GM12878 (cell line): ENCODE data around the gene NFAM1. TPM values are rescaled to one million over a fixed set of nuclear protein-coding genes. Genes with fewer than 3 reads are reported as not detected.

Experiments
- ATAC-seq: fragments of 200-7000 bp; cut with Tn5 transposase; 3 replicates; pipeline ENCODE4 v1.9.1; 2020; ENCODE audit warnings: mild to moderate bottlenecking, moderate library complexity
- BruUV-seq: library from RNA; stranded (reverse); fragments of 400-500 nt; replicated peaks from 2 replicates; lab custom pipeline; 2021; lab: Mats Ljungman, UMichigan
- CTCF ChIA-PET: fragments of 300-600 bp; sonication (Branson Sonifier 250); formaldehyde crosslinking; extraction: SDS; loops from one replicate; lab custom pipeline; 2021; ENCODE audit warnings: inconsistent platforms; lab: Yijun Ruan, JAX
- POLR2A ChIA-PET: fragments of 350-600 bp; formaldehyde crosslinking; extraction: SDS; loops from one replicate; lab custom pipeline; 2021; ENCODE audit warnings: inconsistent platforms; lab: Charles Lee
- RAD21 ChIA-PET: fragments of 300-600 bp; sonication (Branson Sonifier 250); formaldehyde crosslinking; loops from one replicate; lab custom pipeline; 2023; ENCODE audit warnings: antibody characterized with exemption; ENCODE audit not compliant: unreplicated experiment; lab: Charles Lee
- SMC1A ChIA-PET: fragments of 300-600 bp; sonication (Branson Sonifier 250); formaldehyde crosslinking; loops from one replicate; lab custom pipeline; 2023; ENCODE audit not compliant: unreplicated experiment, uncharacterized antibody; lab: Charles Lee
- DNase-seq: peaks from one replicate; pipeline ENCODE4 v3.0.0-alpha.2; 2011; ENCODE audit warnings: low read depth, low spot score
- FAIRE-seq: peaks from 3 replicates; lab custom pipeline; 2011; peaks lifted over from hg19 to GRCh38; lab: Jason Lieb, UNC
- H2AFZ ChIP-seq: 2 replicates; pipeline ENCODE4 v1.6.0; 2011; ENCODE audit warnings: low read depth, low read length, control low read depth; ENCODE audit not compliant: control insufficient read depth
- H3K27ac ChIP-seq: 2 replicates; pipeline ENCODE4 v1.5.1; 2011; ENCODE audit warnings: control low read depth; ENCODE audit not compliant: control insufficient read depth, insufficient read depth
- H3K27me3 ChIP-seq, 2 experiments: replicated peaks in 1 of 2; 2 replicates each; pipeline versions ENCODE4 v1.6.0 to v1.6.1; 2011; ENCODE audit warnings: low read length in 1 of 2; ENCODE audit not compliant: control insufficient read depth in 2 of 2, insufficient read depth in 2 of 2
- H3K36me3 ChIP-seq, 2 experiments: 2 replicates each; pipeline ENCODE4 v1.5.1; 2011; ENCODE audit warnings: low read length in 1 of 2; ENCODE audit not compliant: control insufficient read depth in 2 of 2, insufficient read depth in 2 of 2
- H3K4me1 ChIP-seq: 2 replicates; pipeline ENCODE4 v1.6.1; 2011; ENCODE audit warnings: mild to moderate bottlenecking, low read length, moderate library complexity, mixed read lengths; ENCODE audit not compliant: control insufficient read depth, insufficient read depth
- H3K4me2 ChIP-seq: 2 replicates; pipeline ENCODE4 v1.6.0; 2011; ENCODE audit warnings: control low read depth; ENCODE audit not compliant: control insufficient read depth, insufficient read depth
- H3K4me3 ChIP-seq: fragments of 200-600 bp; sonication (generic); 2 replicates; pipeline ENCODE4 v1.5.1; 2016
- H3K79me2 ChIP-seq: 2 replicates; pipeline ENCODE4 v1.6.0; 2011; ENCODE audit warnings: low read length; ENCODE audit not compliant: control insufficient read depth, insufficient read depth
- H3K9ac ChIP-seq: 2 replicates; pipeline ENCODE4 v1.8.0; 2011; ENCODE audit warnings: low read length, control low read depth, mixed read lengths; ENCODE audit not compliant: control insufficient read depth, insufficient read depth
- H3K9me3 ChIP-seq: replicated peaks from 3 replicates; pipeline ENCODE4 v1.5.1; 2011; ENCODE audit warnings: mild to moderate bottlenecking, low read length; ENCODE audit not compliant: control insufficient read depth, insufficient read depth
- H4K20me1 ChIP-seq: 2 replicates; pipeline ENCODE4 v1.6.0; 2011; ENCODE audit not compliant: control insufficient read depth, insufficient read depth
- BMI1 ChIP-seq: fragments of 450-650 bp; IDR thresholded peaks from 2 replicates; pipeline ENCODE4 v1.6.1; 2016; ENCODE audit warnings: mild to moderate bottlenecking, moderate library complexity, borderline replicate concordance
- IKZF2 ChIP-seq, 2 experiments: fragments of 450-650 bp; IDR thresholded peaks; 2 replicates each; pipeline ENCODE4 v1.6.1; 2017; ENCODE audit warnings: mild to moderate bottlenecking in 2 of 2, moderate library complexity in 2 of 2
- RCOR1 ChIP-seq: conservative IDR thresholded peaks from 2 replicates; pipeline ENCODE4 v1.6.1; 2012; ENCODE audit warnings: low read depth, low read length, improper control_type of control experiment
- YY1 ChIP-seq: IDR thresholded peaks from 2 replicates; pipeline ENCODE4 v1.6.1; 2011; ENCODE audit warnings: low read depth, mild to moderate bottlenecking, low read length
- WGBS: methylation state at CpG from one replicate; pipeline ENCODE4 v1.1.6; 2016; ENCODE audit warnings: low lambda C conversion rate; ENCODE audit not compliant: insufficient replicate concordance, insufficient coverage; ENCODE audit errors: missing lambda C conversion rate; 5-methylcytosine and 5-hydroxymethylcytosine counted together
- in situ Hi-C: fragments of 300-500 bp; cut with MboI; formaldehyde crosslinking; loops from 9 replicates; pipeline ENCODE4 v1.14.3; 2018; ENCODE audit warnings: mixed read lengths
- intact Hi-C: fragments of 100-400 bp; cut with micrococcal nuclease; formaldehyde crosslinking; loops from one replicate; pipeline ENCODE4 v1.14.2; 2022; ENCODE audit not compliant: unreplicated experiment
- polyA plus RNA-seq, 11 experiments: library from polyadenylated mRNA; depleted of rRNA in 4 of 11; unstranded in 6 of 11; stranded (reverse) in 5 of 11; fragments of >200 nt; fragmentation: Nextera tagmentation in 4 of 11; fragmentation: Illumina TruSeq in 1 of 11; extraction: Ambion mirVana in 4 of 11; extraction: Trizol in 1 of 11; gene quantifications; 1 replicate in 1 of 11; 2 replicates in 10 of 11; pipeline versions ENCODE4 v1.2.1 to v1.2.3, GENCODE V29; 2011 to 2016; ENCODE audit warnings: inconsistent platforms in 2 of 11, missing spikeins in 2 of 11, low read depth in 1 of 11
- total RNA-seq, 4 experiments: library from RNA; depleted of rRNA in 3 of 4; stranded (reverse); fragments of >200 nt in 3 of 4; fragmentation: Illumina TruSeq in 1 of 4; extraction: Trizol in 1 of 4; gene quantifications; 2 replicates each; pipeline versions ENCODE4 v1.2.1 to v1.2.3, GENCODE V29; 2013 to 2021
- TF ChIP-seq, protein P1 (sequence below): fragments of 450-650 bp; IDR thresholded peaks from 2 replicates; pipeline ENCODE4 v1.6.1; 2018; ENCODE audit warnings: borderline replicate concordance, mild to moderate bottlenecking; ENCODE audit not compliant: partially characterized antibody

Gene NFAM1
- total and polyA plus RNA-seq, 10 of the 15 experiments (the other 5 are each of a cell fraction or from before 2014, with no cell fraction given) = 0.13 to 1.3 (median 0.24) TPM; not detected in 3

DNA sequence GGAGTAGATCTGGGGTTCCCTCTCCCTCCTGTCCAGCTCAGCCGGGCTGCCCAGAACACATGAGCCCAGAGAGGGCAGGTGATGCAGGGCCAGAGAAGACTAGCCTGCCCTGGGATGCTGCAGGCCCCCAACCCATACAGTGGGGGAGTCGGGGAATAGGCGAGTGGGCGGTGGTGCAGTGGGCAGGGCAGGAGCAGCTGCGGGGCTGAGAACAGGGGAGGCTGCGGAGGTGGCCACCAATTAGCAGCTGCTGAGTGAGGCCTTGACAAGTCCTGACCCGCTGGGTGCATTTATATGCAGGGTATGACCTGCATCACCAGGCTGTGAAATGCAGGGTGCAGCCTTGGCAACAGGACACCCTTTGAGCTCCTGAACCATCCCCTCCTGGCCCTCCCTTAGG, 43.1 kb downstream of the NFAM1 start:
- H3K9me3 ChIP-seq = no peaks in the 10 kb centered on the region
- no peaks in the 10 kb centered on the region for H3K79me2 ChIP-seq
- no peak for DNase-seq
- FAIRE-seq = no peak
- intact Hi-C loops (no loop called here), in situ Hi-C loops (no loop called here)
- no peak overlapping the region for H3K4me3 ChIP-seq
- H3K4me1 ChIP-seq = no peaks in the 10 kb centered on the region
- no peaks in the 10 kb centered on the region for H3K36me3 ChIP-seq
- no peak for TF ChIP-seq RCOR1
- TF ChIP-seq YY1 = no peak
- TF ChIP-seq IKZF2 (IDR thresholded peaks at IDR 0.05) = no peak
- H4K20me1 ChIP-seq = no peaks in the 10 kb centered on the region; the same call in 1 of the 2 replicates
- no peak overlapping the region for H3K4me2 ChIP-seq
- H3K27me3 ChIP-seq = no peaks in the 10 kb centered on the region; a peak in 1 of 4 replicates
- BruUV-seq = no TSS peak
- ChIA-PET POLR2A (no interaction called here), CTCF (no interaction called here), RAD21 (no interaction called here), SMC1A (no interaction called here)
- no peak overlapping the region for H2AFZ ChIP-seq
- 34% methylated on average over 7 of the region's 7 CpGs for WGBS
- H3K27ac ChIP-seq = no peak overlapping the region
- H3K9ac ChIP-seq = no peak overlapping the region
- ATAC-seq = no peak; the same call in 2 of the 3 replicates

DNA sequence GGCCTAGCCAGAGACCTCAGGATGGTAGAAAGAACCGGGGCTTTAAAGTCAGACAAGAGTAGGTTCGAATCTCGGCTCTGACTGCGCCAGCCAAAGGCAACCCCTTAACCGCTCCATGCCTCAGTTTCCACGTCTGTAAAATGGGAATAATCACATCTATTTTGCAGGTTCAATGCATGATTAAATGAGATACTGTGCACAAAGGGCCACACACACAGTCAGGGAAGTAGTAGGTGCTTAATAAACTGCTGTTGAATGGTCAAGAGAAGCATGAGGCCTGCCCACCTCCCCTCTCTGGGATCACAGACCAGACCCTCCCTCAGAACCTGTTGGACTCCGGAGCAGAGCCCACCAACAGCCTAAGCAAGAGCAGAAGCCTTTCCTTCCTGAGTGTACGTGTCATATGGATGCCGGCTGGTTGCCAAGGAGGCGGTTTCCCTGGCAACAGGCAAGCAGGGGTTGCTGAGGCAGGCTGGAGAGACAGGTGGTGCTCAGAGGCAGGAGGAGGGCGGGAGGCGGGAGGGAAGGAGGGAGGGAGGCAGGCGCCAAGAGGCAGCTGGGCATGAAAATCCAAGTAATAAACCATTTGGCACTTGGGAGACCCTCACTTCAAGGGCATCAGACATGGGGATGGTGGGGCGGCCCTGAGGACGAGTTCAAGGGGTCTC, 43.9 kb downstream of the NFAM1 start:
- intact Hi-C loops (no loop called here), in situ Hi-C loops (no loop called here)
- Histone ChIP-seq H3K27ac (no peak overlapping the region), H3K4me3 (no peak overlapping the region), H3K9ac (no peak overlapping the region), H3K4me1 (no peaks in the 10 kb centered on the region), H2AFZ (no peak overlapping the region), H3K36me3 (no peaks in the 10 kb centered on the region), H3K9me3 (no peaks in the 10 kb centered on the region), H4K20me1 (no peaks in the 10 kb centered on the region; the same call in 1 of the 2 replicates), H3K27me3 (no peaks in the 10 kb centered on the region; a peak in 1 of 4 replicates), H3K4me2 (no peak overlapping the region), H3K79me2 (no peaks in the 10 kb centered on the region)
- DNase-seq = no peak
- ChIA-PET RAD21 (no interaction called here), POLR2A (no interaction called here), CTCF (no interaction called here), SMC1A (no interaction called here)
- WGBS = 40% methylated on average over 12 of the region's 15 CpGs
- BruUV-seq = no TSS peak
- TF ChIP-seq, protein P1, sequence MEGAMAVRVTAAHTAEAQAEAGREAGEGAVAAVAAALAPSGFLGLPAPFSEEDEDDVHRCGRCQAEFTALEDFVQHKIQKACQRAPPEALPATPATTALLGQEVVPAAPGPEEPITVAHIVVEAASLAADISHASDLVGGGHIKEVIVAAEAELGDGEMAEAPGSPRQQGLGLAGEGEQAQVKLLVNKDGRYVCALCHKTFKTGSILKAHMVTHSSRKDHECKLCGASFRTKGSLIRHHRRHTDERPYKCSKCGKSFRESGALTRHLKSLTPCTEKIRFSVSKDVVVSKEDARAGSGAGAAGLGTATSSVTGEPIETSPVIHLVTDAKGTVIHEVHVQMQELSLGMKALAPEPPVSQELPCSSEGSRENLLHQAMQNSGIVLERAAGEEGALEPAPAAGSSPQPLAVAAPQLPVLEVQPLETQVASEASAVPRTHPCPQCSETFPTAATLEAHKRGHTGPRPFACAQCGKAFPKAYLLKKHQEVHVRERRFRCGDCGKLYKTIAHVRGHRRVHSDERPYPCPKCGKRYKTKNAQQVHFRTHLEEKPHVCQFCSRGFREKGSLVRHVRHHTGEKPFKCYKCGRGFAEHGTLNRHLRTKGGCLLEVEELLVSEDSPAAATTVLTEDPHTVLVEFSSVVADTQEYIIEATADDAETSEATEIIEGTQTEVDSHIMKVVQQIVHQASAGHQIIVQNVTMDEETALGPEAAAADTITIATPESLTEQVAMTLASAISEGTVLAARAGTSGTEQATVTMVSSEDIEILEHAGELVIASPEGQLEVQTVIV = no peak
- peak; percentile 26; the same call in 1 of the 2 replicates for TF ChIP-seq BMI1
- no peak for FAIRE-seq
- no peak for ATAC-seq
